Left ventricle myocardium superior (tissue), 1 donor: ENCODE measurements around the gene LZTS2. TPM values are rescaled to one million over a fixed set of nuclear protein-coding genes. Genes with fewer than 3 reads are reported as not detected.
"Not testable (repeated sequence)": the region's sequence is repeated elsewhere in the genome, so short reads cannot be mapped to it uniquely, and the experiment has no call there.

Source experiments
- ATAC-seq: fragments of 200-7000 bp; cut with Tn5 transposase; one replicate; pipeline ENCODE4 v1.9.1; 2020; ENCODE audit warnings: mild to moderate bottlenecking, moderate library complexity
- DNase-seq: peaks from one replicate; pipeline ENCODE4 v3.0.0-alpha.2; 2020
- intact Hi-C: fragments of 100-400 bp; cut with micrococcal nuclease; formaldehyde crosslinking; loops from one replicate; pipeline ENCODE4 v1.11.0; 2022
- long read RNA-seq: library from polyadenylated mRNA; unstranded; transcript quantifications from one replicate; pipeline ENCODE4 v2.0.0, GENCODE V29; 2021
- total RNA-seq: library from RNA; stranded (reverse); fragmentation: NEBNext Ultra II Directional; extraction: Animal tissue kit (Norgen Biotek cat#: 25700); gene quantifications from one replicate; pipeline ENCODE4 v1.2.1, GENCODE V29; 2021
- donor health status: DM: no; HTN: yes; CAD: no; lungs with severe emphysema.

LZTS2 gene, protein sequence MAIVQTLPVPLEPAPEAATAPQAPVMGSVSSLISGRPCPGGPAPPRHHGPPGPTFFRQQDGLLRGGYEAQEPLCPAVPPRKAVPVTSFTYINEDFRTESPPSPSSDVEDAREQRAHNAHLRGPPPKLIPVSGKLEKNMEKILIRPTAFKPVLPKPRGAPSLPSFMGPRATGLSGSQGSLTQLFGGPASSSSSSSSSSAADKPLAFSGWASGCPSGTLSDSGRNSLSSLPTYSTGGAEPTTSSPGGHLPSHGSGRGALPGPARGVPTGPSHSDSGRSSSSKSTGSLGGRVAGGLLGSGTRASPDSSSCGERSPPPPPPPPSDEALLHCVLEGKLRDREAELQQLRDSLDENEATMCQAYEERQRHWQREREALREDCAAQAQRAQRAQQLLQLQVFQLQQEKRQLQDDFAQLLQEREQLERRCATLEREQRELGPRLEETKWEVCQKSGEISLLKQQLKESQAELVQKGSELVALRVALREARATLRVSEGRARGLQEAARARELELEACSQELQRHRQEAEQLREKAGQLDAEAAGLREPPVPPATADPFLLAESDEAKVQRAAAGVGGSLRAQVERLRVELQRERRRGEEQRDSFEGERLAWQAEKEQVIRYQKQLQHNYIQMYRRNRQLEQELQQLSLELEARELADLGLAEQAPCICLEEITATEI
- 44.9 TPM for total RNA-seq
- long read RNA-seq, full-length matches to known transcripts = 40 of 167 reads
- long read RNA-seq, partial matches to known transcripts = 34 of 167 reads
- long read RNA-seq, other reads (novel, unspliced or antisense) = 93 of 167 reads

DNA sequence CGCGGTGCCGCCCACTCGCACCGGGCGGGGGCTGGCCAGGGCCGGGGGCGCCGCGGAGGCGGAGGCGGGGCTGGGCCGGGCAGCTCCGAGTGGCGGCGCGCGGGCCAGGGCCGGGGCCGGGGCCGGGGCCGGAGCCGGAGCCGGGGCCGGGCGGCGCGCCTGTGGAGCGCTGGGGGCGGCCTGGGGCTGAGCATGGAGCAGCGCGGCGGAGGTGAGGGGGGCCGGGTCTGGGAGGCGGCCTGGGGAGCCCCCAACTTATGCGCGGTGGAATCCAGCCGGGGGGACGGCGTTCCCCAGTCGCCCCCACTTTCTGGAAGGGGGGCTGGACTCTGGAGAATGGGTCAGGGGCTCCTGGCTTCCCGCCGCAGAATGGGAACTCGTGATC is at the start of gene LZTS2:
TSS of gene LZTS2 (plus strand) at position 67 of the 385 bp plus-strand sequence. CDS start 2,731 bp downstream, outside the sequence.
- intact Hi-C loops = no loop called here
- DNase-seq = no peak
- ATAC-seq = no peak

- intact Hi-C loops = no loop called here
- no peak for ATAC-seq
Measured at GRCh38 chr10:100960251-100960650, 39.4 kb upstream of the LZTS2 start.

DNA sequence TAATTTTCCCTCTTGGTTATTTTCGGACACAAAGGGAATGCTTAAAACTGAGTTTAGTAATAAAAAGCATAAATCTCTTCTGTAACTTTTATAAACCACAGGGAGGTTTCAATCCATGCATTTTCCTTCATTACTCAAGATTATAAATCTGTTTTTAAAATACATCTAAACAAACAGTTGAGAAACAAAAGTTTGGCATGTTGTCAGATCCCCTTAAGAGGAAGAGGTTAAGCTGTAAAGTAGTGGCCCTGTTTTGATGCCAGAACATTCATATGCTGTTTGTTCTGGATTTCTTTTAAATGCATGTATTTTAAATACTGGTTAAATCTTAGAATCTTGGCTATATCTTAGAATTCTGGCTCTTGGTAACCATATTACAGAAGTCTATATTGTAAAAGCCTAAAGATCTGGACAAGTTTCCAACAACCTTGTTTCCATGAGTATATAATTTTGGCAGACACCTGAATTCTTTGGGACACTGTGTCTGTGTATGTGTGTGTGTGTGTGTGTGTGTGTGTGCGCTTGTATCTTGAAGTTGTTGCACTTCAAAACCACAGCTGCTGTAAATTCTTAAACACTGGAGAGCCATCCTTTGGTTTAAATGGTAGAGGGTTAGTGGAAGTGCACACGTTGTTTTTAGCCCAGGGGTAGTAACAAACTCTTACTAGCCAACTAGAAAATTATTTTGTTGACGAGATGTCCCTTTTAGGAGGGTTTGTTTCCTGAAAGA is 37.1 kb upstream of the LZTS2 start:
- intact Hi-C loops = no loop called here

More at GRCh38 chr10:100960251-100960650, 39.4 kb upstream of the LZTS2 start:
- no peak for DNase-seq

GRCh38 chr10:100963826-100964225 is 35.8 kb upstream of the LZTS2 start:
- no peak for DNase-seq
- ATAC-seq = no peak
- intact Hi-C loops = no loop called here

More for the DNA sequence above, 37.1 kb upstream of the LZTS2 start:
- ATAC-seq = no peak
- DNase-seq = no peak

- ATAC-seq = no peak
- intact Hi-C loops = no loop called here
- DNase-seq = no peak
Measured at GRCh38 chr10:100965820-100966219, 33.8 kb upstream of the LZTS2 start.

- intact Hi-C loops = no loop called here
Measured at GRCh38 chr10:100966887-100967286, 32.7 kb upstream of the LZTS2 start.

DNA sequence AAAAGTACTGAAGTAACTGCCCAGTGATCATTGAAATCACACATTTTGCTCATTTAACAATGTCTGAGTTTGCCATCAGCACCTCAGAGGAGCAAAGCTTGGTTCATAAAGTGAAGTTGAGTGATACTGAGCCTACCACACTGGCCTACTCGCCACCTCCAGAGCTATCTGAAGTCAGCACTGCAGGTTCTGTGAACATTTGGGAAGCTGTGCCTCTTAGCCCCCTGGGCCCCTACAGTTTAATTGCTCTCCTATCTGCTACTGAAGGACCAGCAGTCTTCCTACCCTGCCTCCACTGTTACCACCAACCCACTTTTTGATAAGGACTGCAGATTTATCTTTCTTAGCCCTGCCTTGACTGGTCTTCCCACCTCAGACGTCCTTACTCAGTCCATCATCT is 32.3 kb upstream of the LZTS2 start:
- intact Hi-C loops = no loop called here
- no peak for DNase-seq
- no peak for ATAC-seq

More at GRCh38 chr10:100966887-100967286, 32.7 kb upstream of the LZTS2 start:
- no peak for DNase-seq
- no peak for ATAC-seq

DNA sequence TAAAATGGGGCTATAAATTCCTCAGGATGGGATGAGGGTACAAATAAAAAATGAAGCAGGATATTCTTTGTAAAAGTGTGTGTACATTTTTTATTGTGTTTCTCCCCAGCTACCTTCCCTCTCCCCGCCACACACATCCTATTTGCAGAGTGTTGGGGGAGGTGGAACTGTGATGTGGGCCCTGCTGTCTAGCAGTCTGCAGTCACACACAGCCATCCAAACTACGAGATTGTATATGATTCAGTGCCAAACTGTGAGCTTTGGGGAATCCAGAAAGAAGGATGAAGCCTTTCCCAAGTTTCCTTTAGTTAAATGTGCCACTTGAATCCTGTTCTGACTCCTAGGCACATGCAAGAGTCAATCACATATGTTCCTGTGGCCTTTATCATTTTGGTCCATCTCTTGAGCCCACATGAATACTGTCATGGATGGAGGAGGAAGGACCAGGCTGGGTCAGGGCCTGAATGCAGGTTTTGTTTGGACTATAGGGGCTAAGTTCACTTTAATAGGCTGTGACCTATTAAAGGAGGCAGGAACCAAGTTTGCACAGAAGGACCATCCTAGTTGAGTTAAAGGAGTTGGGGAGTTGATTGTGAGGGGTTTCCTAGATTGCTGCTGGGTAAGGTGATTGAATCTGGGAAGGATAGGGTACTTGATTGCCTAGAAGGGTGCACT is 31.4 kb upstream of the LZTS2 start:
- intact Hi-C loops = no loop called here
- ATAC-seq (no peak), DNase-seq (no peak)

DNA sequence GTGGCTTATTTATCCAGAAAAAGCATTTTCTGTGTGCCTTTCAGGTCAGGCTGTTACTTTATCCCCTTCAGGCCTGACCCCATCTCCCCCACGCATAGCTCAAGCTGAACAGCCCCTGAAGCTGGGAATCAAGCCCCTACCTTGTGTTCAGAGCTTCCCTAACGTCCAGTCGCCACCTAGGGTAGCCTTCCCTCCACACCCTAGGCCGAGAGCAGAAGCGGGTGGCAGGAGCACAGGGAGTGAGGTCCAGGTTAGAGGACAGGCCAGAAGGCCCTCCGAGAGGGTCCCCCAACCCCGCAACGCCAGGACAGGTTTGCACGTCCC is 30.8 kb upstream of the LZTS2 start:
- intact Hi-C loops = no loop called here
- ATAC-seq (no peak), DNase-seq (no peak)

DNA sequence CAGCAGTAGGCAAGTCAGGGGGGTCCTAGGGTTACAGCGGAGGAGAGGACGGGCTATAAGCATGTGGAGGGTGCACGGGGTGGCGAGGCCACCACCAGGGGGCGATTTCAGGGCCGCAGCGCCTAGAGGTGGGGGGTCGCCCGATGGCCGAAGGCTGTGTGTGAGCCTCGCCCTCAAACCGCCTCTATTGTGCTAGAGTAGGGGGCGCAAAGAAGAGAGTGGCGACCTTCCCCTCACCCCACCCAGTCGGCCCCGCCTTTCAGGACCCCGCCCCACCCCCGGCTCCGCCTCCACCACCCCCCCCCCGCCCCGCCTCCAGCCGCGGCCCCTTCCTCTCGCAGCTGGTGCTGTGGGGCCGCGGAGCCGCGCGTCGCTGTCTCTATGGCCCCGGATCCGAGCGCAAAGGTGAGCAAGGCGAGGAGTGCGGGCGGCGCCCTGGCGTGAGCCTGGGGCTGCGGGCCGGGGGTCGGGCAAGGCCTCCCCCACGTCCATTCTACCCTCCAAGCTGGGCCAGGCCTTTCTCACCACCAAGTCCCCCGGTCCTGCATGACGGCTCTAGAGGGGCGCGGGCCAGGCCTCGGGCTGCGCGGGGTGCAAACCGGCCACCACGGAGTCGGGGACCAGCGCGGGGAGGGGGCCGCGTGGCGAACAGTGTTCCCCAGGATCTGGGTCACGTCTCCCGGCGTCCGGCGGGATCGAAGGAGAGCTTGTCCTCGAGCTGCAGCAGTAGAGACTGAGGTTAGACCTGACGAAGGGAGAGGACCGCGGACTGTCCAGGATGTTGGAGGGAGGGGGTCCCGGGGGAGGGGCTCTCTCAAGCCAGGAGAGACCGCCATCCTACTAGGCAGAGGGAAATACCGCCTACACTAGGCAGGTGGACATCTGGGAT is 30.2 kb upstream of the LZTS2 start, which contains the start of gene SEMA4G:
TSS of gene SEMA4G (plus strand) at position 318 of the 889 bp plus-strand sequence. CDS start 3,409 bp downstream, outside the sequence.
- intact Hi-C loops = no loop called here
- ATAC-seq (peak; percentile 83), DNase-seq (peak; percentile 68)

DNA sequence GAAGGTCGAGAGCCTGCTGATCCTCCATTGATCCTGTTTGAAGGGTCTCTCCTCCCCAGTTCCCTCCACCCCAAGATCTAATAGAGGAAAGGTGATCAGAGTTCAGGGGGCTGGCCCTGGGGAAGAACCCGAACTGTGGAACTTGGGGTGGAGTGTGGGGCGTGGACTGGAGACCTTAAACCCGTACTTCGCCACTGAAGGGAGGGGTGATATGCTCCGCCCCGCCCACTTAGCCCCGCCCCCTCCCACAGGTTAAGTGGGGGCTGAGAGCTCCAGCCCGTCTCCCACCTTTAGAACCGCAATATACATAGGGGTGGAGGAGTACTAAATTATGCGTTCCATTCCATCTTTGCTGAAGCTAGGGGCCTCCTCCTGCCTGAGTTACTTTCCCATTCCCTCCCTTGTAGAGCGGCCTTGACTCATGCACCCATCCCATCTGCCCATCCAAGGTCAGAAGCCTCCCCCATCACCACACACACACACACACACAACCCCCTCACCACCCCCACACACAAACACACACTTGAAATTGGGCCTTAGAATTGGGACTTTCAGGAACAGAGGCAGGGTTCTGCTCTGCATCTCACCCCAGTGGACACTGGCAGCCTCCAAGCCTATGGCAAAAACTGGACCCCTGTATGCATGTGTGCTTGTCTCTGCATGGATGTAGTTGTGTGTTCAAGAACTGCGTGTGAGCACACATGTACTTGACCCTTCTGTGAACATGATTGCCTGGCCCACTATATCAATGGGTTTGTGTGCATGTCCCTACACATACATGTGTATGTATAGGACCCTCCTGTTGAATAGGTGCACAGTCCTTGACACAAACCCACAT is 29.3 kb upstream of the LZTS2 start:
- ATAC-seq = peak; percentile 18
- intact Hi-C loops = no loop called here
- no peak for DNase-seq

DNA sequence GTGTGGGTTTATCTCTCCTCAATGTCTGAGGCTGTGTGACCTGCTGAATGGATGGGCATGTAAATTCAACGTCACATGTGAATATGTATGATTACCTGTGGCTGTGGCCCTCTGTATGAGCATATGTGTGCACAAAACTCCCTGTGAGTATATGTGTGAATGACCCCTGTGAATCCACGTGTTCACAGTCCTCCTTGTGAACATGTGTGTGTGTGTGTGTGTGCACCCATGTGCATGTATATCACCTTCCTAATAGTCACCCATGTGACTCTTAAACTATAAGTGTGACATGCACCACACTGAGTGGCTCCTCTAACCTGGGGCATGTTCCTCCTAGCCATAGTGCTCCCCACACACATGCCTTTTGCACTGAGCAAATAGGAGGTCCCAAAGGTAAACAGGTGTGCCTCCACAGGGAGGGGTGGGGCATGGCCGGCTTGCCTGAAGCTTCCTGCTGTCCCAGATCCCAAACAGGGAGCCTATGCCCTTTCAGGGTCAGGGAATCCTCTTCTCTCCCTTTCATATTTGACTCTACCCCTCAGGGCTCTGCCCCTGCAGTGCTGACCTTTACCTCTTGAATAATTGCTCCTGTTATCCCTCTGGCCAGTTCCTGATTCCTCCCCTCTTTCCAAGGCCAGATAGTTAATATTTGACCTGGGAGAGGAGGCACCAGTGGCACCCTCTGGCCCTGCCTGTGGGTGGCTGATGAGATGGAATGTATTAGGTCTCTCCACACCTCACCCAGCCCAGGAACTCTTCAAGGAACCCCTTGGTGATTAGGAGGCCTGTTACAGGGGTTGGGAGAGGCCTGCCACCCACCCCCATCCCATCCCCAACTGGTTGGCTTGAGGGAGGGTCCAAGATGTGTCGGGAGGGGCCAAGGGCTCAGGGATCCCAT is 28.4 kb upstream of the LZTS2 start:
- ATAC-seq = no peak
- intact Hi-C loops = no loop called here
- no peak for DNase-seq

- ATAC-seq = no peak
- no peak for DNase-seq
Measured at GRCh38 chr10:100972115-100972903, 27.3 kb upstream of the LZTS2 start.

DNA sequence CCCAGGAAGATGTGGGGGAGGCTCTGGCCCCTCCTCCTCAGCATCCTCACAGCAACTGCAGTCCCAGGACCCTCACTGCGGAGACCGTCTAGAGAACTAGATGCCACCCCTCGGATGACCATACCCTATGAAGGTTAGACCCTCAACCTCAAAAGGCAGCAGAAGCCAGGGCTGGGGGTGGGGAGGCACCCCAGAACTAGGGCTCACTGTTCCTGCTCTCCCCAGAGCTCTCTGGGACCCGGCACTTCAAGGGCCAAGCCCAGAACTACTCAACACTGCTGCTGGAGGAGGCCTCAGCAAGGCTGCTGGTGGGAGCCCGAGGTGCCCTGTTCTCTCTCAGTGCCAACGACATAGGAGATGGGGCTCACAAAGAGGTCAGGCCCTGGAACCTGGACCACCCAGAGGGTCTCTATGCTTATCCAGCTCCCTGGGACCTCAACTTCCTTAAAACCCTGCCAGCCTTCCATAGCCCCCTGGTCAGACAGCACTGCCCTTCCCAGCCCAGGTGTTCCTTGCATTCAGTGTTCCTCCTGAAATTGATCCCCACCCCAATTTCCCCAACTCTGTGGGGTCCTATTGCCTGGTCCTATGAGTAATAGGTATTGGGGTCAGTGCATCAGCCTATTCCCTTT is 26.6 kb upstream of the LZTS2 start:
- no peak for DNase-seq
- ATAC-seq = no peak
- intact Hi-C loops = no loop called here

More at GRCh38 chr10:100972115-100972903, 27.3 kb upstream of the LZTS2 start:
- intact Hi-C loops = no loop called here

DNA sequence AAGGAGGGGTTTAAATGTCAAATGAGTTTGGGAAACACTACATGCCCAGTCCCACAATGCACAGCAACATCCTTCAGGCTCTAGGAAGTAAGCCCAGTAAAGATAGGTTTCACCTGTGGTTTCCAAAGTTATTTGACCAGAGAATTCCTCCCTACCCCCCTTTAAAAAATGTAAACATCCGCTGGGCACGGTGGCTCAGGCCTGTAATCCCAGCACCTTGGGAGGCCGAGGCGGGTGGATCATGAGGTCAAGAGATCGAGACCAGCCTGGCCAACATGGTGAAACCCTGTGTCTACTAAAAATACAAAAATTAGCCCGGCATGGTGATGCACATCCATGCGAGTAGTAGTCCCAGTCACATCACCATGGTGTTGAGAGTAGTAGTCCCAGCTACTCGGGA is 24.2 kb upstream of the LZTS2 start:
- ATAC-seq, intact Hi-C loops, DNase-seq: not testable (repeated sequence)
